ENCODE results near the gene RBM15. TPM values are rescaled to one million over a fixed set of nuclear protein-coding genes. Genes with fewer than 3 reads are reported as not detected.
A peak's percentile ranks its signal among the peaks of the same experiment; 100 is the strongest.

Gene RBM15
- total RNA-seq, 1 donor from 2014 or later = 28.2 TPM

DNA sequence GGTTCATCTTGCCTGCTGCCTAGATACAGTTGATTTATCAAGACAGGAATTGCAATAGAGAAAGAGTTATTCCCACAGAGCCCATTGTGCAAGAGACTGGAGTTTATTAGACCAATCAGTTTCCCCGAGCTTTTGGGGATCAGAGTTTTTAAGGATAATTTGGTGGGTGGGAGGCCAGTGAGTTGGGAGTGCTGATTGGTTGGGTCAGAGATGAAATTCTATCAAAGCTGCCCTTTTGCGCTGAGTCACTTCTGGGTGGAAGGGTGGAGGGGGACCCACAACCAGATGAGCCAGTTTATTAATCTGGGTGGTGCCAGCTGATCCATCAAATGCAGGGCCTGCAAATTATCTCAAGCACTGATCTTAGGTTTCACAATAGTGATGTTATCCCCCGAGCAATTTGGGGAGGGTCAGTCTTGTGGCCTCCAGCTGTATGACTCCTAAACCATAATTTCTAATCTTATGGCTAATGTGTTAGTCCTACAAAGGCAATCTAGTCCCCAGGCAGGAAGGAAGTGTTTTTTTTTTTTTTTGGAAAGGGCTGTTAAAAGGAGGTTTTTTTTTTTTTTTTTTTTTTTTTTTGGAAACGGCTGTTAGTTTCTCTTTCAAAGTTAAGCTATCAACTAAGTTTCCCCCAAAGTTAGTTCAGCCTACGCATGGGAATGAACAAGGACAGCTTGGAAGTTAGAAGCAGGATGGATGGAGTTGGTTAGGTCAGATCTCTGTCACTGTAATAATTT, 44.2 kb downstream of the RBM15 start:
- Histone ChIP-seq H3K36me3 (ENCODE audit: control insufficient read depth, insufficient read depth, low read length) (peaks cover 4% of the 10 kb centered on the region), H3K27me3 (ENCODE audit: control insufficient read depth, insufficient read depth, low read length) (no peaks in the 10 kb centered on the region), H3K4me3 (ENCODE audit: low read depth, low read length) (no peak overlapping the region)
- DNase-seq (ENCODE audit: low read depth) = no peak
- TF ChIP-seq, protein P1, sequence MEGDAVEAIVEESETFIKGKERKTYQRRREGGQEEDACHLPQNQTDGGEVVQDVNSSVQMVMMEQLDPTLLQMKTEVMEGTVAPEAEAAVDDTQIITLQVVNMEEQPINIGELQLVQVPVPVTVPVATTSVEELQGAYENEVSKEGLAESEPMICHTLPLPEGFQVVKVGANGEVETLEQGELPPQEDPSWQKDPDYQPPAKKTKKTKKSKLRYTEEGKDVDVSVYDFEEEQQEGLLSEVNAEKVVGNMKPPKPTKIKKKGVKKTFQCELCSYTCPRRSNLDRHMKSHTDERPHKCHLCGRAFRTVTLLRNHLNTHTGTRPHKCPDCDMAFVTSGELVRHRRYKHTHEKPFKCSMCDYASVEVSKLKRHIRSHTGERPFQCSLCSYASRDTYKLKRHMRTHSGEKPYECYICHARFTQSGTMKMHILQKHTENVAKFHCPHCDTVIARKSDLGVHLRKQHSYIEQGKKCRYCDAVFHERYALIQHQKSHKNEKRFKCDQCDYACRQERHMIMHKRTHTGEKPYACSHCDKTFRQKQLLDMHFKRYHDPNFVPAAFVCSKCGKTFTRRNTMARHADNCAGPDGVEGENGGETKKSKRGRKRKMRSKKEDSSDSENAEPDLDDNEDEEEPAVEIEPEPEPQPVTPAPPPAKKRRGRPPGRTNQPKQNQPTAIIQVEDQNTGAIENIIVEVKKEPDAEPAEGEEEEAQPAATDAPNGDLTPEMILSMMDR (IDR thresholded peaks at IDR 0.05; ENCODE audit: insufficient read depth, low read length, poor library complexity, severe bottlenecking) = no peak

DNA sequence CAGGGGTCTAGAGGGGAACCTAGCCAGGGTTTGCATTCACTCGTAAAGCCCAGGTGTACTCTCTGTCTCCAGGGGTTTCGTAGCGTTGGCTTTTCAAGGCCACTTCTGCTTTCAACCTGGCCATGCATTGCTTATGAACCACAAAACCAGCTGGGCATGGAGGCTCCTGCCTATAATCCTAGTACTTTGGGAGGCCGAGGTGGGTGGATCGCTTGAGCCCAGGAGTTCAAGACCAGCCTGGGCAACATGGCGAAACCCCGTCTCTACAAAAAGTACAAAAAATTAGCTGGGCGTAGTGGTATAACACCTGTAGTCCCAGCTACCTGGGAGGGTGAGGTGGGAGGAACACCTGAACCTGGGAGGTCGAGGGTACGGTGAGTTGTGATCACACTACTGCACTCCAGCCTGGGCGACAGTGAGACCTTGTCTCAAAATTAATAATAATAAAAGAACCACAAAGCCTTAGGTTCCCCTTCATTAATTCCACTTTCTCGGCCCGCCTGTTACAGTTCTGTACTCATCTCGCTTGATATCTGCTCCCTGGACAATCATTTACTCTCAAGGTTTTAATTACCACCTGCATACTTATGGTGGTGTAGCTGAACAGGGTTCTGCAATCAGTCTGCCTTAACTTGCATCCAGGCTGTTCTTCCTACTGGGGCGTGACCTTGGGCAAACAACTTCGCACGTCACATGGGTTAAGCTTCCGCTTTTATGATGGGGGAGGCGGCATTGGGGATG, 45.6 kb downstream of the RBM15 start:
- TF ChIP-seq, protein P1 (IDR thresholded peaks at IDR 0.05; ENCODE audit: insufficient read depth, low read length, poor library complexity, severe bottlenecking) = no peak
- no peak for DNase-seq (ENCODE audit: low read depth)
- Histone ChIP-seq H3K36me3 (ENCODE audit: control insufficient read depth, insufficient read depth, low read length) (peaks cover 3% of the 10 kb centered on the region), H3K4me3 (ENCODE audit: low read depth, low read length) (no peak overlapping the region), H3K27me3 (ENCODE audit: control insufficient read depth, insufficient read depth, low read length) (no peaks in the 10 kb centered on the region)

GRCh38 chr1:110385369-110385768, 46.2 kb downstream of the RBM15 start:
- TF ChIP-seq, protein P1 (IDR thresholded peaks at IDR 0.05; ENCODE audit: insufficient read depth, low read length, poor library complexity, severe bottlenecking) = no peak
- no peak for DNase-seq (ENCODE audit: low read depth)
- no peak overlapping the region for H3K4me3 ChIP-seq (ENCODE audit: low read depth, low read length)
- H3K27me3 ChIP-seq (ENCODE audit: control insufficient read depth, insufficient read depth, low read length) = no peaks in the 10 kb centered on the region
- peaks cover 3% of the 10 kb centered on the region for H3K36me3 ChIP-seq (ENCODE audit: control insufficient read depth, insufficient read depth, low read length)

- TF ChIP-seq, protein P1 (IDR thresholded peaks at IDR 0.05; ENCODE audit: insufficient read depth, low read length, poor library complexity, severe bottlenecking) = no peak
- no peaks in the 10 kb centered on the region for H3K27me3 ChIP-seq (ENCODE audit: control insufficient read depth, insufficient read depth, low read length)
- no peak overlapping the region for H3K4me3 ChIP-seq (ENCODE audit: low read depth, low read length)
- no peak for DNase-seq (ENCODE audit: low read depth)
- H3K36me3 ChIP-seq (ENCODE audit: control insufficient read depth, insufficient read depth, low read length) = peaks cover 3% of the 10 kb centered on the region
These were observed 48.0 kb downstream of the RBM15 start for GRCh38 chr1:110387048-110387754.

- DNase-seq (ENCODE audit: low read depth) = peak; percentile 38
- TF ChIP-seq, protein P1 (IDR thresholded peaks at IDR 0.05; ENCODE audit: insufficient read depth, low read length, poor library complexity, severe bottlenecking) = no peak
- peaks cover 3% of the 10 kb centered on the region for H3K36me3 ChIP-seq (ENCODE audit: control insufficient read depth, insufficient read depth, low read length)
- peak overlapping the region; percentile 32 for H3K4me3 ChIP-seq (ENCODE audit: low read depth, low read length)
- H3K27me3 ChIP-seq (ENCODE audit: control insufficient read depth, insufficient read depth, low read length) = no peaks in the 10 kb centered on the region
These were observed 50.9 kb downstream of the RBM15 start for GRCh38 chr1:110390096-110390495.
